ENCODE results near the gene HAGH.

Gene HAGH

GRCh38 chr16:1766231-1766630 lies 60.4 kb downstream of the HAGH start:
- peaks cover 3% of the 10 kb centered on the region; the same call in 1 of the 2 replicates for H3K4me1 ChIP-seq (ENCODE audit: control insufficient read depth, insufficient read depth, low read length)
- H3K9me3 ChIP-seq (ENCODE audit: control insufficient read depth, insufficient read depth, low read depth, low read length): no peaks in the 10 kb centered on the region
- POLR2A ChIA-PET: no interaction called here
- TF ChIP-seq TRIM28 (IDR thresholded peaks at IDR 0.05; ENCODE audit: borderline replicate concordance, low read length) (no peak), ZNF274 (IDR thresholded peaks at IDR 0.05; ENCODE audit: low read length) (no peak), ZNF274 (tag by site-specific recombination; IDR thresholded peaks at IDR 0.05; ENCODE audit: borderline replicate concordance) (no peak), ZNF571 (tag by site-specific recombination; IDR thresholded peaks at IDR 0.05) (no peak), ZNF311 (tag by site-specific recombination; IDR thresholded peaks at IDR 0.05; ENCODE audit: borderline replicate concordance) (no peak), KLF16 (tag by site-specific recombination; IDR thresholded peaks at IDR 0.05) (no peak), GFI1B (tag by site-specific recombination; IDR thresholded peaks at IDR 0.05) (no peak), ZNF112 (tag by site-specific recombination; IDR thresholded peaks at IDR 0.05) (no peak), ZNF518A (tag by site-specific recombination; conservative IDR thresholded peaks at IDR 0.05; ENCODE audit: low read depth) (no peak), MYNN (tag by site-specific recombination; IDR thresholded peaks at IDR 0.05; ENCODE audit: borderline replicate concordance) (no peak), KLF7 (tag by site-specific recombination; IDR thresholded peaks at IDR 0.05; ENCODE audit: borderline replicate concordance) (no peak)
- CTCF ChIA-PET: no interaction called here
- peaks cover 0 to 89% of the 10 kb centered on the region in 2 experiments; a peak in 1 of 3 replicates for H3K36me3 ChIP-seq (ENCODE audit: control insufficient read depth in 2 of 2, insufficient read depth in 1 of 2, low read length in 2 of 2)
- H3K27ac ChIP-seq (ENCODE audit: extremely low read depth, low read depth, low read length): no peak overlapping the region
- no peak overlapping the region for H3K4me3 ChIP-seq (ENCODE audit: low read depth, low read length)

- ChIA-PET CTCF (interaction anchor here (0.6 kb wide), 1 partner anchor 17 kb away, joined by 3 read pairs; the partner anchor contains the start of genes NUBP2 and SPSB3), POLR2A (interaction anchor here (0.8 kb wide), 1 partner anchor 199 kb away, joined by 4 read pairs; the partner anchor contains the start of gene RPS2)
- Histone ChIP-seq H3K27ac (ENCODE audit: extremely low read depth, low read depth, low read length) (no peak overlapping the region), H3K36me3 (ENCODE audit: control insufficient read depth in 2 of 2, insufficient read depth in 1 of 2, low read length in 2 of 2) (peaks cover 0 to 93% of the 10 kb centered on the region in 2 experiments; a peak in 1 of 3 replicates), H3K9me3 (ENCODE audit: control insufficient read depth, insufficient read depth, low read depth, low read length) (no peaks in the 10 kb centered on the region), H3K4me3 (ENCODE audit: low read depth, low read length) (no peak overlapping the region), H3K4me1 (ENCODE audit: control insufficient read depth, insufficient read depth, low read length) (peaks cover 3% of the 10 kb centered on the region; the same call in 1 of the 2 replicates)
- TF ChIP-seq ZNF354C (tag by site-specific recombination; IDR thresholded peaks at IDR 0.05; ENCODE audit: borderline replicate concordance, low read depth) (no peak), PRDM1 (tag by site-specific recombination; IDR thresholded peaks at IDR 0.05) (no peak), ZNF391 (tag by site-specific recombination; IDR thresholded peaks at IDR 0.05; ENCODE audit: borderline replicate concordance, low read depth) (no peak), ZXDB (tag by site-specific recombination; IDR thresholded peaks at IDR 0.05) (no peak), SP2 (tag by site-specific recombination; IDR thresholded peaks at IDR 0.05) (no peak), KLF8 (tag by site-specific recombination; IDR thresholded peaks at IDR 0.05) (no peak), ZNF394 (tag by site-specific recombination; IDR thresholded peaks at IDR 0.05; ENCODE audit: borderline replicate concordance) (no peak), ZNF366 (tag by site-specific recombination; conservative IDR thresholded peaks at IDR 0.05) (no peak)
- TF ChIP-seq, protein P1, sequence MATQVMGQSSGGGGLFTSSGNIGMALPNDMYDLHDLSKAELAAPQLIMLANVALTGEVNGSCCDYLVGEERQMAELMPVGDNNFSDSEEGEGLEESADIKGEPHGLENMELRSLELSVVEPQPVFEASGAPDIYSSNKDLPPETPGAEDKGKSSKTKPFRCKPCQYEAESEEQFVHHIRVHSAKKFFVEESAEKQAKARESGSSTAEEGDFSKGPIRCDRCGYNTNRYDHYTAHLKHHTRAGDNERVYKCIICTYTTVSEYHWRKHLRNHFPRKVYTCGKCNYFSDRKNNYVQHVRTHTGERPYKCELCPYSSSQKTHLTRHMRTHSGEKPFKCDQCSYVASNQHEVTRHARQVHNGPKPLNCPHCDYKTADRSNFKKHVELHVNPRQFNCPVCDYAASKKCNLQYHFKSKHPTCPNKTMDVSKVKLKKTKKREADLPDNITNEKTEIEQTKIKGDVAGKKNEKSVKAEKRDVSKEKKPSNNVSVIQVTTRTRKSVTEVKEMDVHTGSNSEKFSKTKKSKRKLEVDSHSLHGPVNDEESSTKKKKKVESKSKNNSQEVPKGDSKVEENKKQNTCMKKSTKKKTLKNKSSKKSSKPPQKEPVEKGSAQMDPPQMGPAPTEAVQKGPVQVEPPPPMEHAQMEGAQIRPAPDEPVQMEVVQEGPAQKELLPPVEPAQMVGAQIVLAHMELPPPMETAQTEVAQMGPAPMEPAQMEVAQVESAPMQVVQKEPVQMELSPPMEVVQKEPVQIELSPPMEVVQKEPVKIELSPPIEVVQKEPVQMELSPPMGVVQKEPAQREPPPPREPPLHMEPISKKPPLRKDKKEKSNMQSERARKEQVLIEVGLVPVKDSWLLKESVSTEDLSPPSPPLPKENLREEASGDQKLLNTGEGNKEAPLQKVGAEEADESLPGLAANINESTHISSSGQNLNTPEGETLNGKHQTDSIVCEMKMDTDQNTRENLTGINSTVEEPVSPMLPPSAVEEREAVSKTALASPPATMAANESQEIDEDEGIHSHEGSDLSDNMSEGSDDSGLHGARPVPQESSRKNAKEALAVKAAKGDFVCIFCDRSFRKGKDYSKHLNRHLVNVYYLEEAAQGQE (tag by site-specific recombination; IDR thresholded peaks at IDR 0.05): no peak
- TF ChIP-seq, protein P2, sequence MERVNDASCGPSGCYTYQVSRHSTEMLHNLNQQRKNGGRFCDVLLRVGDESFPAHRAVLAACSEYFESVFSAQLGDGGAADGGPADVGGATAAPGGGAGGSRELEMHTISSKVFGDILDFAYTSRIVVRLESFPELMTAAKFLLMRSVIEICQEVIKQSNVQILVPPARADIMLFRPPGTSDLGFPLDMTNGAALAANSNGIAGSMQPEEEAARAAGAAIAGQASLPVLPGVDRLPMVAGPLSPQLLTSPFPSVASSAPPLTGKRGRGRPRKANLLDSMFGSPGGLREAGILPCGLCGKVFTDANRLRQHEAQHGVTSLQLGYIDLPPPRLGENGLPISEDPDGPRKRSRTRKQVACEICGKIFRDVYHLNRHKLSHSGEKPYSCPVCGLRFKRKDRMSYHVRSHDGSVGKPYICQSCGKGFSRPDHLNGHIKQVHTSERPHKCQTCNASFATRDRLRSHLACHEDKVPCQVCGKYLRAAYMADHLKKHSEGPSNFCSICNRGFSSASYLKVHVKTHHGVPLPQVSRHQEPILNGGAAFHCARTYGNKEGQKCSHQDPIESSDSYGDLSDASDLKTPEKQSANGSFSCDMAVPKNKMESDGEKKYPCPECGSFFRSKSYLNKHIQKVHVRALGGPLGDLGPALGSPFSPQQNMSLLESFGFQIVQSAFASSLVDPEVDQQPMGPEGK (tag by site-specific recombination; IDR thresholded peaks at IDR 0.05): no peak
- TF ChIP-seq, protein P3, sequence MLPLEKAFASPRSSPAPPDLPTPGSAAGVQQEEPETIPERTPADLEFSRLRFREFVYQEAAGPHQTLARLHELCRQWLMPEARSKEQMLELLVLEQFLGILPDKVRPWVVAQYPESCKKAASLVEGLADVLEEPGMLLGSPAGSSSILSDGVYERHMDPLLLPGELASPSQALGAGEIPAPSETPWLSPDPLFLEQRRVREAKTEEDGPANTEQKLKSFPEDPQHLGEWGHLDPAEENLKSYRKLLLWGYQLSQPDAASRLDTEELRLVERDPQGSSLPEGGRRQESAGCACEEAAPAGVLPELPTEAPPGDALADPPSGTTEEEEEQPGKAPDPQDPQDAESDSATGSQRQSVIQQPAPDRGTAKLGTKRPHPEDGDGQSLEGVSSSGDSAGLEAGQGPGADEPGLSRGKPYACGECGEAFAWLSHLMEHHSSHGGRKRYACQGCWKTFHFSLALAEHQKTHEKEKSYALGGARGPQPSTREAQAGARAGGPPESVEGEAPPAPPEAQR (tag by site-specific recombination; IDR thresholded peaks at IDR 0.05): no peak
Measured at GRCh38 chr16:1765826-1766225, 60.8 kb downstream of the HAGH start.

All from HEK293 (cell line).